HG02884 (cell line): Measurements from ENCODE around the gene RELL2.

Experiments used
- ATAC-seq: cut with Tn5 transposase; IDR thresholded peaks from one replicate; pipeline ENCODE4 v1.9.1; 2021; ENCODE audit warnings: mild to moderate bottlenecking, moderate library complexity; ENCODE audit not compliant: unreplicated experiment

RELL2 gene

GRCh38 chr5:141618804-141619554, 17.8 kb upstream of the RELL2 start, which contains the start of gene DIAPH1:
TSS of gene DIAPH1 (minus strand) at chr5:141619000. CDS start at chr5:141618914, 86 bp downstream.
- ATAC-seq, result peak; percentile 72

GRCh38 chr5:141623186-141623585, 13.6 kb upstream of the RELL2 start:
- ATAC-seq, result peak; percentile 65

GRCh38 chr5:141623611-141624010, 13.2 kb upstream of the RELL2 start:
- ATAC-seq, result no peak

DNA sequence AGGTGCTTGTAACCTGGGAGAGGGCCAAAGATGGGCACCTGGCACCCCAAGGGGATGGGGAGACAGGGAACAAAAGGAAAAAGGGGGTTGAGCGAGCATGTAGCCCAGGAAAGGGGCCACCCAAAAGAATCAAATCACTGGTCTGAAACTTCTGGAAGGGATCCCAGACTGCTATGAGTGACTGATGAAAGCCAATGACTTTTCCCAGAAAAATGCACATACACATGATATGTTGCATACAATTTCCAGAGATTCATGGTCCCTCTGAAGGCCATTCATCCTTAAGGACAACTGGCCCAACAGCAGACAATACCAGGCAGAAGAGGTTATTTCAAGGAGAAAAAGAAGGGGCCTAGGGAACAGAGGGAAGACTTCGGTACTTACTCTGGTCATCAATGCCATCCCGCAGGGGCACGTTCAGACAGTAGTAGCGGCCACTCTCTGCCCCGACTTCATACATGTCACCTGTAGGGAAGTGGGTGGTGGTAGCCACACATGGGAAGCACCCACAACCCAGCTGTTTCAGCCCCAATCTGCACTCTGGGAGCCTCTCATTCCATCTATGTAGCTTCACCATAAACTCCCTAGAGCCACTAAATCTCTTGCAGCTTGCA, 8.5 kb upstream of the RELL2 start:
- ATAC-seq, result no peak

- ATAC-seq, result no peak
Observed at GRCh38 chr5:141630570-141631140, 6.1 kb upstream of the RELL2 start.

GRCh38 chr5:141632650-141633049, 4.1 kb upstream of the RELL2 start:
- no peak for ATAC-seq

GRCh38 chr5:141633871-141634561, 2.8 kb upstream of the RELL2 start:
- peak; percentile 73 for ATAC-seq

- ATAC-seq, result no peak
Observed at GRCh38 chr5:141634720-141635119, 2.1 kb upstream of the RELL2 start.

GRCh38 chr5:141635646-141636045, 1.2 kb upstream of the RELL2 start:
- no peak for ATAC-seq

GRCh38 chr5:141636106-141636412, 738 bp upstream of the RELL2 start:
- ATAC-seq, result no peak

GRCh38 chr5:141637123-141637766, 448 bp downstream of the RELL2 start:
- ATAC-seq, result peak; percentile 11

- ATAC-seq, result peak; percentile 26
Observed at GRCh38 chr5:141637767-141638419, 1.1 kb downstream of the RELL2 start.

GRCh38 chr5:141638771-141639170, 2.0 kb downstream of the RELL2 start:
- no peak for ATAC-seq

DNA sequence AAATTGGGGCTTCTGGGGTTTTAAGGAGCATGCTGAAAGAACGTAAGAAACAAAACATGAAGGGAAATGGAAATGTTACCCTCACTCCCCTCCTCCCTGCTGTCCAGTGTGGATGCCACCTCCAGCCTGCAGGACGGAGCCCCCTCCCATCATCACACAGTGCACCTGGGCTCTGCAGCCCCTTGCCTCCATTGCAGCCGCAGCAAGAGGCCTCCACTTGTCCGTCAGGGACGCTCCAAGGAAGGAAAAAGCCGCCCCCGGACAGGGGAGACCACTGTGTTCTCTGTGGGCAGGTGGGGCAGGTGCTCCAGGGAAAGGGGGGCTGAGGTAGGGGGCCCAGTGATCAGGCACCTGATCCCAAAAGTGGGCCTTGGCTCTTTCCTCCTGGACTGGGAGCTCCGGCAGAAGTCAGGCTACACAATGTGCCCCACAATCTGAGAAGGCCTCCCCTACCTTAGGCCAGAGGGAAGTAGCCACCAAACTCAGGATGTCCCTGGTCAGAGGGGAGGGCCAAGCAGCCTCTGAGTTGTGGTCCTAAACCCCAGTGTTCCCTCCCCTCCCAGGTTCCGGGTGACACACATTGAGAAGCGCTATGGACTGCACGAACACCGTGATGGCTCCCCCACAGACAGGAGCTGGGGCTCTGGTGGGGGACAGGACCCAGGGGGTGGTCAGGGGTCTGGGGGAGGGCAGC, 2.7 kb downstream of the RELL2 start:
- ATAC-seq, result no peak

- ATAC-seq, result no peak
Observed at GRCh38 chr5:141640051-141640415, 3.2 kb downstream of the RELL2 start.

- no peak for ATAC-seq
Observed at GRCh38 chr5:141640698-141641097, 3.9 kb downstream of the RELL2 start.

GRCh38 chr5:141641634-141642267, 5.0 kb downstream of the RELL2 start:
- peak; percentile 63 for ATAC-seq

- no peak for ATAC-seq
Observed at GRCh38 chr5:141646026-141646425, 9.2 kb downstream of the RELL2 start.

GRCh38 chr5:141647242-141647641, 10.4 kb downstream of the RELL2 start:
- ATAC-seq, result no peak

- ATAC-seq, result no peak
Observed at GRCh38 chr5:141647851-141648250, 11.1 kb downstream of the RELL2 start.
